GM18505 (cell line): ENCODE results near the gene HIF3A.

Source experiments
- ATAC-seq: cut with Tn5 transposase; IDR thresholded peaks from one replicate; pipeline ENCODE4 v1.9.1; 2021; ENCODE audit not compliant: unreplicated experiment
- POLR2A ChIP-seq: IDR thresholded peaks from 4 replicates; pipeline ENCODE4 v1.6.1; 2011; ENCODE audit warnings: borderline replicate concordance; ENCODE audit not compliant: insufficient read depth, insufficient read length; ENCODE audit errors: extremely low read depth

HIF3A gene

DNA sequence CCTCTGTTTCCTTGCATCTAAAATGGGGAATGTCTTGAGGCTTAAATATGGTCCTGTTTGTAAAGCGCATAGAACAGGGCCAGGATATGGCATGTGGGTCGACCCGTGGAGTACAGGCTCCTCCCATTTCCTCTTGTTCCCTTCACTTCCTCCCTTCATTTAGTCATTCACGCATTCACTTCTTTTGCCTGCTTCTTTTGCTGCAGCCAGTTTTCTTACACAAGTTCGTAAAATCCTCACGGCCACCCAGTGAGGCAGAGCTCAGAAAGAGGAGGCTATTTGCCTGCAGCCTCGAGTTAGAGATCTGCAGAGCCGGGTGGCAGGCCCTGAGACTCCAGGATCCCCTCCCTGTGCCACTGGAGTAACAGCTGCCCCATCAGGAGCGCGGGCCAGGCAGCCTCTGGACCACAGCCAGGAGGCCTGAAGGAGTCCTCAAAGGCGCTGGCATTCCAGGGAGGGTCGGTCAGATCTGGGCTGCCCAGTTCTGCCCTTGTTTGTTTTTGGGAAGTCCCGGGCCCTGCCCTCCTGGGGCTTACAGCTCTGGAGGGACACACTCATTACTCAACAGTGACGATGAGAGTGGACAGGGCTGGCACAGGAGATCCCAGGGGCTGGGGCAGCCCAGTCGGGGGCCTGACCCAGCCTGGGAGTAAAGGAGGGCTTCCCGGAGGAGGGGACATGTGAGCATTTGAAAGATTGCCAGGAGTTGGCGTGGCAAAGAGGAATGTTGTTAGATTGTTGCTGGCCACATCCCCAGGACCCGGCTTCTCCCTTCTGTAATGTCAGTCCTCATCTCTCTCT lies 54.6 kb downstream of the HIF3A start:
- ATAC-seq: no peak
- TF ChIP-seq POLR2A: no peak

DNA sequence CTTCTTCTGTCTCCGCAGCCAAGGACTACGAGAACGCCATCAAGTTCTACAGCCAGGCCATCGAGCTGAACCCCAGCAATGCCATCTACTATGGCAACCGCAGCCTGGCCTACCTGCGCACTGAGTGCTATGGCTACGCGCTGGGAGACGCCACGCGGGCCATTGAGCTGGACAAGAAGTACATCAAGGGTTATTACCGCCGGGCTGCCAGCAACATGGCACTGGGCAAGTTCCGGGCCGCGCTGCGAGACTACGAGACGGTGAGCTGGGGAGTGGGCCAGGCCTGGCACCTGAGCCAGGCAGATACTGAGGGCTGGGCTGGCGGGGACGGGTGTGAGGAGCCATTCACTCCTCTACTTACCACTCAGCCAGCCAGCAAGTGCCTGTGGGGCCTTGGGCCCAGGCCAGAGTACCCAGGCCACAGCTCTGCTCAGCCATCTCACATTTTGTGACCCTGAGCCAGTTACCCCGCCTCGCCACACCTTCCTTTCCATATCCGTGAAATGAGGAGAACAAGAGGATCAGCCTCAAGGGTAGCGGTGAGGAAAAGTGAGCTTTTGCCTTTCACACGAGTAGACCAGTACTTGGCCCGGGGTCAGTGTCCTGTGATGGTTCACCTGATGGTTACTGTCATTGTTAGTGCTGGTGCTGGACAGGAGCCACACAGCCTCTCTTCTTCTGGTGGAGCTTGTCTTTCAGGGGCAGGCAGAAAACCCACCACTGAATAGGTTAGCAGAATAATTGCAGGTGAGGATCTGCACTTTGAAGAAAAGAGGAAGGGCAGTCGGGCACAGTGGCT lies 57.1 kb downstream of the HIF3A start:
- ATAC-seq: no peak
- no peak for TF ChIP-seq POLR2A

DNA sequence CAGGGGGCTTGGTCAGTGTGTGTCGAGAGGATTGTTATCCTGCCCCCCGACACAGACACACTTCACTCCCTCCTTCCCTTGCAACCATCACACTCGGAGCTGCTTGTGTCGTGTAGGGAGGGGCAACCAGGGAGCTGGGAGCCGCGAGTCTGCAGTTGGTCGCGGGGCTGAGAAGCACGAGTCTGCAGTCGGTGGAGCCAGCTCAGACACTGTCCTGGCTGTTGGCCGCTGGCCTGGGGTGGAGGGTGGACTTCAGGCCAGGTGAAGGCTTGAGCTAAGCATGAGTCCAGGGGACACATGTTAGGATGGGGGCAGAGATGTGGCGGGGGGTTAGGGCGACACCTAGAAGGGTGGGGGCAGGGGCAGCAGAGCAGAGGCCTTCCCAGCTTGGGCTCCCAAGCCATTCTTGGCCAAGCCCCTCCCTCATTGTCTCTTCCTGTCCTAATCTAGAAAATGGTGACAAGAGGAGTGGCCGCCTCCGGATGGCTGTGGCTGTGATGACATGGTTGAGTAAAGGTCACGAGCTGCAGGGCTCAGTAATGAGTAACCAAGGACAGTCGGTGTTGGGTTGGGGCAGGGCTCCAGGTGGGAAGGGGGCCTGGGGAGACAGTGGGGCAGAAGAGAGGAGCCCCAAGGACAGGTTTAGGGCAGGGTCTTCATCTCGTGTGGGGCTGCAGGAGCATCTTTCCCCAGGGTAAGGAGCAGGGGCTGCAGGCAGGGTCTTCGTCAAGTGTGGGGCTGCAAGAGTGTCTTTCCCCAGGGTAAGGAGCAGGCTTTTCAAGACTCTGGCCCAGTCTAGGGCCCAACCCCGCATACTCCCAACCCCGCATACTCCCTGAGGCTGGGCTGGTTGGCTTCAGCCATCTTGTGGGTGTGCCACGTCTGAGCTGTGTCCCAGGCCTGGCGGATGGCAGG lies 58.6 kb downstream of the HIF3A start:
- no peak for ATAC-seq
- no peak for TF ChIP-seq POLR2A

DNA sequence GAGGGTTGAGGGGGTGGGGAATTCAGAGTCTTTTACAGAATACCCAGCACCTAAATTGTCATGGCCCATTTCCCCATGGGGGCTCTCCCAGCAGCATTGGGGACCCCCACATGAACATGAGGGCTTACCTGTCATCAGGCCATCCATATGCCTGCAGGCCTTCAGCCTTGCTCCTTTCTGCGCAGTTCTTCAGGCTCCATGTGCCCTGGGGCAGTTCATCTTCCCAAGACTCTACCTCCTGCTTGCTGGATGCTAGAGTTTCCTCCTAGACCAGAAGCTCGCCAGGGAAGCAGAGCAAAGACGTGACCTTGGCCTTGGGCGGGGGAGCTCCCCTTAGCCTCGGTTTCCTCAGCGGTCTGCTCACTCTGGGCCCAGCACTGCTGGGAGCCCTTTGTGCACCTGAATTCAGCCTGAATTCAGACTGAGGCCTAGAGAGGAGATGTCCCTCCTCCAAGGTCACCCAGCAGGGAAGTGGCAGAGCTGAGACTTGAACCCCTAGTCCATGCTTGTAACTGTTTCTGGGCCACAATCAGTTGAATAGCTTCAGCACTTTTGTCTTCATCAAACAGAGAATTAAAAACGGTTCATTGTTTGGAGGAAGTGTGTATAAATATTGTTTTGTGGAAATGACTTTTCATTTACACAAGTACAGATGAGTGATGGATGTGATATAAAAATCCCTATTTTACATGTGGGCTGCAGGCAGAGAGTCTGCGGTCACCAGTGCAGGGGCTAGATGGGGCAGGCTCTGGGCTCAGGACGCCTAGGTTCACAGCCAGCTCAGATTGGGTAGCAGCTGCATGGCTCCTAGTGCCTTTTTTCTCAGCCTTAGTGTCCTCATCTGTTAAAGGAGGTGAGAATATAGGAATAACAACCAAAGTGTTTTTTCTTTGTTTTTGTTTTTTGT lies 59.6 kb downstream of the HIF3A start:
- ATAC-seq: no peak
- TF ChIP-seq POLR2A: no peak

DNA sequence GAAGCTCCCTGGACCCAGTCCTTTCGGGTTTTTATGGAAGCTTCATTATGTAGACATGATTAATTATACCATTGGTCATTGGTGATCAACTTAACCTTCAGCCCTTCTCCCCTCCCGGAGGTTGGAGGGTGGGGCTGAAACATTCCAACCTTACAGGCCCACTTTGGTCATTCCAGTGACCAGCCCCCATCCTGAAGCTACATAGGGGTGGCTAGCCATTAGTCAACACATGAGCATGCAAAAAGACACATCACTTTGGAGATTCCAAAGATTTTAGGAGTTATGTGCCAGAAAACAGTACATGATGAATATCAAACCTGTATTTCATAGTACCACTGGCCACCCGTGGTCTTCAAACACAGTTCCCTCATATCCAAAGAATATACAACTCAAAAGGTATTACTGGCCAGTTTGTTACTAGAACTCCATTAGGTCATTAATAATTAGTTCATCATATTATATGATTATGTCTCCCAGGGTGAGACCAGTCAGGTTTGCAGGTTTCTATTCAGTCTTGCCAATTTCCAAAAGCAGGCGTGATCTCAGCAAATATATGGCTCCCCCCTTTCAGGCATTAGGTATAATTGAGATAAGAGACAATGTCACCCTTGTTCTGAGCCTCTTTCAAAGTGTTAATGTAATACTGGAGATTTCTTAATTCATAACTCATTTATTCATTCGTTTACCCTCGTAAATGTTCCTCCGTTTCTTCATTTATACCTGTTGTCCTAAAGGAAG lies 61.2 kb downstream of the HIF3A start:
- no peak for TF ChIP-seq POLR2A
- no peak for ATAC-seq

DNA sequence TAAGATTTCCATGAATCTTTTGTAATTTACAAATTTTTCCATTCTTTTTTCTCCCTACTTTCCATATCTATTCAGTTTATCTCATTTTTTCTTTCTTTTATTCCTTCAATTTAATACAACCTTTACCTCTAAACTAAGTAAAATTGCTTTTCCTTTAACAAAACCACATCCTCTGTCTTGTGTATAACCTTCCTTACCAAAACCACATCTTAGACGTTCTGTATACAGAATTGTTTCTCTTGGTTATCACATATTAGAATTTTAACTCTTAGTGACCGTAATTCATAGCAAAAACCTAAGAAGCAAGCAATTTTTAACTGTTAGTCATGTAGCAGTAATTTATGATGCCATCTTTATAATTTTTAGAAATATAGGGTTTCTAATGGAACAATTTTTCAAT lies 65.1 kb downstream of the HIF3A start:
- no peak for ATAC-seq
- TF ChIP-seq POLR2A: no peak

DNA sequence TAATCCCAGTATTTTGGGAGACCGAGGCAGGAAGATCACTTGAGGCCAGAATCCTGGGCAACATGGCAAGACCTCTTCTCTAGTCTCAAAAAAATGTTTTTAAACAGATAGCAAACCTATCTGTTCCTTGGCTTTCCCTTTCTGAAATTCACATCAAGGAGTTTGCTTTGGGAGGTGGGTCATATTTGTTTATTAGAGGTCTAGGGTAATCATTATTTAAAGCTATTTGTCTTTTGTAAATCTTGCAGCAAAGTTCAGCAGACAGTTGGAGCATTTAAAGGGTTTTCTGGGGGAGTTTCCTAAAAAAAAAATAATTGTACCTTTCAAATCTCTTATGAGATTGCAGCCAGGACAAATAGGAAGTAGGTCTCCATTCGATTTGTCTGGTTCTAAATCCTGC lies 67.5 kb downstream of the HIF3A start:
- no peak for TF ChIP-seq POLR2A
- ATAC-seq: no peak

DNA sequence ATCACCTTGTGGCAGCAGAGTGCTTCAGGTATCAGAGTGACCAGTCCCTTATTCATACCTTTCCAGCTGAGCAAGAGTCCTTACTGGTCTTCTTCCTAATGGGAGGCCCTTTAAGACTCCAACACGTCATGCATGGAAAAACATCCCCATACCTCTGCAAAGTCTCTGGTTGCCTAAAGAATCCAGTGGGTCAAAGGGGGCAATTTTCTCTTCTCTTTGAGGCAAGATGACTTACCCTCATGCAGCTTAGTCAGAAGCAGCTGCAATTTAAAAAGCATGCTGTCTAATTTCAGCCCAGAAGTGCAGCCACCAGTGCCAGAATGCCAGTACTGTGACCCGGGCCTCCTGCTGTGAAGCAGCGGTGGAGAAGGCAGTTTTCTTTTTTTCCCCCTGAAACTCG lies 68.7 kb downstream of the HIF3A start:
- ATAC-seq: no peak
- TF ChIP-seq POLR2A: no peak

DNA sequence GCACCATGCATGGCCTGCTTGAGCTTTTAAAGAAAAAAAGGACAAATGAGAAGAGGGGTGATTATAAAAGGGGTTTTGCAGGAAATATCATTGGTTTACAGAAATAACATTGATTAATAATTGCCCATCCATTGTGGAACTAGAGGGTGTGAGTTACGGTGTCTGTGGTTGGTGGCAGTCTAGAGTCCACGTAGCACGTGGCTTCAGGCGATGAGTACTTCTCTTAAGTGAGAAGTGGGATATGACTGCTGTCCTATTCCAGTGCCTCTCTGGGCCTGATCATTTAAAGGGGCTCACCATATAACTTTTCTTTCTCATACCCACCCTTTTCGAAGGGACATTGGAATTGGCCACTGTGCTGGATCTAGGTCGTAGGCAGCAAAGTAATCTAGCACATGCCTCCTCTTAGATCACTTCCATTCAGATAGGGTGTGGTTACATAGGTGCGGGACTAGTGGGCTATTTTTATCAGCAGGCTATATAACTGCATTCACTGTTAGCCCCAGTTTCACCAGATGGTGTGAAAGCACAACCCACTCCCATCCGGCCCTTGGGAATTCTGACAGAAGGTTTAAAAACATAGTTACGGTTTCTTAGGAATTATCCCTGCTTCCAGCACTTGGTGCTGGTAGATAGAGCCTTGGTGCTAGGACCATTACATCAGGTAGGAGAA lies 69.9 kb downstream of the HIF3A start:
- TF ChIP-seq POLR2A: no peak
- ATAC-seq: no peak

DNA sequence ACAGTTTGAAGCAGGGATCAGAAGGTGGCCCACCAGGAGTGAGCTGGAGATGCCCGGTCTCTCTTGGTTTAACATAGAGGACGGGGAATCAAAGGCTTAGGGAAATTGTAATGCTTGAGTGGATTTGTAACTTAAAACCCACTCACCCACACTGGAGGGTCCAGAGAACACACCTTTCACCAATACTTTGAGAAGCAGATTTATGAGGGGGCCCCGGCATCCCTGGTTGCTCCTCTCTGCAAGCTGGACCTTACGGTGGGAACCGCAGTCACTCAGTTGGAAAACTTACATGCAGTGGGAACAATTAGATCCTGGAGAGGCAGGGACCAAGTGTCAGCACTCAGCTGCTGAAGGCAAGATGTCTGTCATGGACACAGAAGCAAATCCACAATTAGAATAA lies 70.6 kb downstream of the HIF3A start:
- ATAC-seq: no peak
- TF ChIP-seq POLR2A: no peak

DNA sequence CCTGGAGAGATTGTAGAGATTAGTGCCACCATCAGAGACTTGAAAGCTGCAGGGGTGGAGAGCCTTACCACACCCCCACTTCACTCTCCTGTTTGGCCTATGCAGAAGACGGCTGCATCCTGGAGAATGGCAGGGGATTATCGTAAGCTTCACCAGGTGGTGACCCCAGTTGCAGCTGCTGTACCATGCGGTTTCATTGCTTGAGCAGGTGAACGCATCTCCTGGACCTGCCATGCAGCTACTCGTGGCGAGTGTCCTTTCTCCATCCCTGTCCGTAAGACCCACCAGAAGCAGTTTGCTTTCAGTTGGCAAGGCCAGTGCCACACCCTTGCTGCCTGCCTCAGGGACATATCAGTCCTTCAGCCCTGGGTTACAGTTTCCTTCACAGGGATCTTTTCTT lies 71.3 kb downstream of the HIF3A start:
- no peak for ATAC-seq
- no peak for TF ChIP-seq POLR2A

DNA sequence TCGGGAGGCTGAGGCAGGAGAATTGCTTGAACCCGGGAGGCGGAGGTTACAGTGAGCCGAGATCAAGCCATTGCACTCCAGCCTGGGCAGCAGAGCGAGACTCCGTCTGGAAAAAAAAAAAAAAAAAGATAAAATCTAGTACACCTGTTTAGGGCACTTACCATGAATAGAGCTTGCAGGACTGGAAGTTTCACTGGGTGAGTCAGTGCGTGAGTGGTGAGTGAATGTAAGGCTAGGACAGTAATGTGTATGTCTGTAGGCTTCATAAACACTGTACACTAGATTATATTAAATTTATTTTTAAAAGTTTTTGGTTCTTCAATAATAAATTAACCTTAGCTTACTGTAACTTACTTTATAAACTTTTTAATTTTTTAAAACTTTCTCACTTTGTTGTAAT lies 73.0 kb downstream of the HIF3A start:
- no peak for TF ChIP-seq POLR2A
- no peak for ATAC-seq

DNA sequence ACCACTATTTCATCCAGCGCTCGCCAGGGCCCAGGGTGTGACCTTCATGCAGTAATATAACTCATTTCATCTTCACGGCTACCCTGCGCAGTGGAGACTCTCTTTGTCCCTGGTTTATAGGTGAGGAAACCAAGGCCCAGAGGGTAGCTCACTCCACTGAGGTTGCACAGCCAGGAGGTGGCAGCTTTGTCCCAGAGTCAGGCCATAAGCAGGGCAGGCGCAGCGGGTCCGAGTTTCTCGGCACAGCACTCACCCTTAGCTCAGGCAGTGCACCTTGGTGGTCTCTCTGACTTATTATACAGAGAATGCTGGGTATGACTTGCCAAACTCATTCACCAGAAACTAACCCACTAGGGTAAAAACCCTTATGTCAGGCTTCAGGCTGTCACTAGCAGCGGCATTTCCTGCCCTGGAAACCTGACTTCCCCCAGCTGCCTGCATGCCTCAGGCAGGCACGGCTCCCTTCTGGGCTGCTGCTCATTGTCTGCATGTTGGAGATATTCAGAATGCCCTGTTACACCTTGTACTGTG lies 74.6 kb downstream of the HIF3A start:
- no peak for TF ChIP-seq POLR2A
- ATAC-seq: no peak
